ENCODE results near the gene XPR1.

XPR1 gene

DNA sequence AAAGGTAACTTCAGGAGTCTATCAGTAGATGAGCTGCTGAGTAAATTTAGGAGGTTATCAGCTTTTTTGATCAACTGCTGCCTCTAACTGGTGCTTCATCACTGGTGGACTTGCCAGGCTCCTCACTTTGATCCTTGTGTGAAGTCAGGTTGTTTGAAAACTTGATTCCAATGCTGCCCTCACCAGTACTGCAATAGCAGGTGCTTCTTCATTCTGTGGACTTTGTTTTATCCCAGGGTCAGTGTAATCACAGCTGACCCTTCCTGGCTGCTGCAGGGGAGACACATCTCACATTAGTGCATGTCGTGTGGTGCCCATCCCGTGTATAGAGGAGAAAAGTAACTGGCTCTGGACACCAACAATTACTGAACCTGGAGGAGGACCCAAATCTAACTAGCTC is 260.9 kb downstream of the XPR1 start:
- no peak for DNase-seq (ENCODE audit: low spot score)

DNA sequence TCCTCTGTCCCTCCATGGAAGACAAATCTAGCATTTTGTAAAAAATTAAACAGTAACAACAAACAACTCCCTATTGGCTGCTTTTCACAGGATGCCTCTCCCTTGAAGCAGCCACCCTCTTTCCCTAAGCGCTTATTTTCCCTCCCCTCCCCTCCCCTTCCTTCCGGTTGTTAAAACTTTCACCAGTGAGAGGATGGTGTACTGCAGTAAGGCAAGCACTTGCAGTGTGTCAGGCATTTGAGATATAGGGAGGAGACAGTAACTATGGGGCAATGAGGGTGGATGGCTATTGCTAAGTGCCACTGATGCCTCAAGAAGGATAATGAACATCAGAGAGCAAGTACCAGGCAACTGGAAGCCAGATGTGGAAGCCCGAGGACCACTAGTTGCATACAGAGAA is 261.8 kb downstream of the XPR1 start:
- DNase-seq (ENCODE audit: low spot score): no peak

DNA sequence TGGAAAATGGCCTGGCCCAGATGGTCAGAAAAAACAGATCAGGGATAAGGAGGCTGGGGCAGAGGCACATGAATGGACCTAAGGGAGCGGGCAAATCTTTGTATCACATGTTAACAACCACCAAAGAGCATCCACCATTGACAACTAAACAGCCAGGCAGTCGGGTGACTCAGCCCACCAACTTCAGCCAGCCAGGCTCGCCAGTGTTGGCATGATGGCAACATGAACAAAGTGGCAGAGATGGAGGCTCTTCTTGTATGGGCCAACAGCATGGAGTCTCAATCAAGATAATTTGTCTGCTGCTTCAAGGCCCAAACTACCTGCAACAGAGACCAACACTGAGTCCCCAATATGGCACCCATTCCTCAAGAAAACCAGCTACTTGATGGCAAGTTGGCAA is 264.3 kb downstream of the XPR1 start:
- no peak for DNase-seq (ENCODE audit: low spot score)

DNA sequence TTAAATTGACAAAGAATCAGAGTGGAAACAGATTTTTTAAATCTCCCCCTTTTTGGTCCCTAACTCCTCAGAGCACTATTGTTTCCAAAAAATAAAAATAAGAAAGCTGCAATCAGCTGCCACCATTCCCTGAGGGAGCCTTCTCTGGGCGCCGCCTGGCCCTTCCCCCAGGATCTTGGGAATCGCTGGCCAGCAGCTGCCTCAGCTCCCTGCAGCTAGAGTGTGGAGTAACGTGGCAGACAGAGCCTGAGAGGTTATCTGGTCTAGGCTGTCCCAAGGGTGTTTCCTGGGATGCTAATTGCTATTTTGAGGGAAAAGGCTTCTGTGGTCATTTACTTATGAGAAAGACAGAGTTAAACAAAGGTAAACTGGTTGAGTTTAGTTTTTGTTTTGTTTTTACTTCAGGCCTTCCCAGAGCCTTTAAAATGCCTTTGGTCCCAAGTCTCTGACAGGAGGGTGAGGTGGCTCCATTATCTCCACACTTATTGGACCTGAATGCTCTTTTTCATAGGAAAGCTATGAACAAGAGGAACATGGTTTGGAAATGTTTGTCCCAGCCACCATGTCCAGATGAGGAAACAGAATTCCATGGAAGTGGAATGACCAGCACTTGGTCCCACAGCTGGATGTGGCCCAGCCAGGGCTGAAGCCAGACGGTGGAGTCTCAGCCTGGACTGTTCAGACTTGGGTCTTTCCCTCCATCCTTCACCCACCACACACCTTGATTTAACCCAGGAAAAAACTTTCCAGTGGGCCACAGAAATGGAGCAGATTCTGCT is 266.8 kb downstream of the XPR1 start:
- DNase-seq (ENCODE audit: low spot score): no peak

DNA sequence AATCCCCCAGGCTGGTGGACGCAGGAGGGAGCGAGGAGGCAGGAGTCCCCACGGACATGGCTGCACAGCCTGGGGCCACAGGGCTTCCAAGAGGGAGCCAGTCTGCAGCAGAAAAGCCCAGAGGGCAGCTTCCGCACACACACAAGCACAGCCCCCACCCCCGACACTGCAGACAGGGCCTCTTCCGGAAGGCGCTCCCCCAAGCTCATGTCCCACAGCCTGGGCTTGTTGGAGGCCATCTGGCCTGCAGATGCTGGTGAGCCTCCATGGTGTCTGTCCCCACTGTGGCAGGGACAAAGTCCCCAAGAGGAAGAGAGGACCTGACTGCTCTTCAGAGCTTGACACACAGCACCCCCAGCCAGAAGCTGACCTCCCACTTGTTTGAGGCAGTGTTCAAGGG is 267.4 kb downstream of the XPR1 start:
- no peak for DNase-seq (ENCODE audit: low spot score)

DNA sequence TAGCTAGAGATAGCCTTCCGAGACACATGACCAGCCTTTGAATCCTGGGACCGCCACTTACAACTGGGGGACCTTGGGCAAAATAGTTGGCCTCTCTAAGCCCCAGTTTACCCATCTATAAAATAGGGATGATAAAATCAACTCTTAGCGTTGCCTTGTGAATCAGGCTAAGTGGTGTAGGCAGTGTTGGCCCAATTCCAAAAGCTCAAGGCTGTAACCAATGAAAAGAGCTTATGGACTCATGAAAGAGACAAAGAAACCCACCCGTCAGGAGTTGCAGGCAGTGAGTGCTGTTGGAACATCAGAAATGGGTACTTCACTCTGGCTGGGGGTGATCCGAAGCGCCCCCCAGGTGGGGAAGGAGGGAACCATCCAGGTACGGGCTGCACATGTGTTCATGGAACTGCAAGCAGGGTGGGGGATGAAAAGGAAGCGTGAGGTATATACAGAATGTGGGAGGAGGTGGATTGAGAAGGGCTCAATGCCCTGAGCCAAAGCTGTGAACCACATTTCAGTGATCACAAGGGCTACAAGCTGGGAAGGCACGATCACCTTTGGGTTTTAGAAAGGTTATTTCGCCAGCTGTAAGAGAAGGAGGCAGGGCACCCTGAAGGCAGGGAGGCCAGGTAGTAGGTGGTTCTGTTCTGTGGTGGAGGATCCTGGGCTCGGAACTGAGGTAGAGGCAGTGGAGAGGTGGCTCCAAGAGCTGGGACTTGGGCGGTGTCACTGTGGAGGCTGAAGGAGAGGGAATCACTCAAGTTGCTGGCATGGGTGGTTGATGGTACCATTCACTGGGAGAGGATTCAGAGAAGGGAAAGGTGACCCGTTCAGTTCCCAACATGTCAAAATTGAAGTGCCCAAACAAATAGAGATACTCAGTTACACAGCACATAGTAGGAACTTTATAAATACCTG is 269.5 kb downstream of the XPR1 start:
- DNase-seq (ENCODE audit: low spot score): no peak

DNA sequence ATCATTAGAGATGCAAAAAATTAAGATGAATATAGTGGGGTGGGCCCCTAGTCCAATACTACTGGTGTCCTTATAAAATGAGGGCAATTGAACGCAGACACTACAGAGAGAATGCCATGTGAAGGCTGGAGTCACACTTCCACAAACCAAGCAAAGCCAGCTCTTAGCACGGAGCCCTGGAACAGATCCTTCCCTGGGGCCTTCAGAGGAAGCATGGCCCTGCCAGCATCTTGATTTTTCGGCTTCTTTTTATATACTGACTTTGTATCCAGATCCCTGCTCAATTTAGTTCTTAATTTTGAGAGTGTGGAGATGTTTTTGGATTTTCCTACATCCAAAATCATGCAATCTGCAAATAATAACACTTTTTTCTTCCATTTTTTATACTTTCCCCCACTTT is 270.7 kb downstream of the XPR1 start:
- DNase-seq (ENCODE audit: low spot score): no peak

DNA sequence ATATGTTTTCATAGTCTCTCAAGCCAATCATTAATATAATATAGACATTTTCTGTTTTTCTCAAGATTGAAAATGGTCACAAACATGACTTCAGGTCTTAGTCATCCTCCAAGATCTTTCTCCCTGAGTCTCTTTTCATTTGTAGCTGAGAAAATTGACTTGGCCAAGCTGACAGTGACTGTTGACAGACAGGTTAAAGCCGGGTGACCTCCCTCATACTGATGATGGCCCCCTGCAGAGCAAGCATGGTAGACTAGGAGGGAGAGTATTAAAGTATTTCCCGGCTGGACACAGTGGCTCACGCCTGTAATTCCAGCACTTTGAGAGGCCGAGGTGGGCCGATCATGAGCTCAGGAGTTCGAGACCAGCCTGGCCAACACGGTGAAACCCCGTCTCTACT is 274.1 kb downstream of the XPR1 start:
- no peak for DNase-seq (ENCODE audit: low spot score)

DNA sequence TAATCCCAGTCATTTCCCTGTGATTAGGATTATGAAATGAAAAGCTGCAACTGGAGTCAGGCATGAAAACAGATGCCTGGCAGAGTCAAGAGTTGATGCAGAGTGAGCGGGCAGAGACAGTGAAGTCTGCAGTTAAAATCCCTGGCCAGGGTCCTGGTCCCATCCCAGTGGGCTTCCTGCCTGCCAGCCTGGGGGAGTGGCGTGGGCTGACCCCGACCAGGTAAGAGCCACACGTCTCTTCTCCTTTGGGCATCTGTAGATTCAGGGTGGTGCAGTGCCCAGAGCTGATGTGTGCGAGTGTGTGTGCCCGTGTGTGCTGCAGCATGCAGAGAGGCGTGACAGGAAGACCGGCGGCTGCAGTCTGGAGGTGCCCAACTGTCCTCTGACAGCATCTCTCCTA is 274.7 kb downstream of the XPR1 start:
- no peak for DNase-seq (ENCODE audit: low spot score)

DNA sequence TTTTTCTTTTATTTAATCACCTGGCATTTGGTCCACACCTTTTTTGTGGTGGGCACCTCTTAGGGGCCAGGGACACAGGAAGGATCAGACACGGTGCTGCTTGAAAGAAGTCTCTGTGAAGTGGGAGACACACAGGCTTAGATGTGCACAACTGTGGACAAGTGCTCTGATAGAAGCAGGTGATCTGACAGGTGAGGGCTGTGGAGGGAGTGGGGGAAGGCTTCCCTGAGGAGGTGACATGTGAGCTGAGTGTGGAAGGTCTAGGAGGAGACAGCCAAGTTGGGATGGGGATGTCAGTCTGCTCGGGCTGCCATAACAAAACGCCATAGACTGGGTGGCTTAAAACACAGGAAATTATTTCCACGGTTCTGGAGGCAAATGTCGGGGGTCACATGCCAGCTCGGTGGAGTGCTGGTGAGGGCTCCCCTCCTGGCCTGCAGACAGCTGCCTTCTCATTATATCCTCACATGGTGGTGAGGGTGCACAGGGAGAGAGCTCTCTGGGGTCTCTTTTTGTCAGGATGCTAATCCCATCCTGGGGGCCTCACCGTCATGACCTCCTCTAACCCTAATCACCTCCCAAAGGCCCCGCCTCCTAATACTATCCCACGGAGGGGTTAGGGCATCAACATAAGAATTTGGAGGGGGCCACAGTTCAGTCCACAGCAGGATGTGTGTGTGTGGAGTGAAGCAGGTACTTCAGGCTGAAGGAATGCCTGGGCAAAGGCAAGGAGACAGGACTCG is 275.7 kb downstream of the XPR1 start:
- DNase-seq (ENCODE audit: low spot score): no peak

DNA sequence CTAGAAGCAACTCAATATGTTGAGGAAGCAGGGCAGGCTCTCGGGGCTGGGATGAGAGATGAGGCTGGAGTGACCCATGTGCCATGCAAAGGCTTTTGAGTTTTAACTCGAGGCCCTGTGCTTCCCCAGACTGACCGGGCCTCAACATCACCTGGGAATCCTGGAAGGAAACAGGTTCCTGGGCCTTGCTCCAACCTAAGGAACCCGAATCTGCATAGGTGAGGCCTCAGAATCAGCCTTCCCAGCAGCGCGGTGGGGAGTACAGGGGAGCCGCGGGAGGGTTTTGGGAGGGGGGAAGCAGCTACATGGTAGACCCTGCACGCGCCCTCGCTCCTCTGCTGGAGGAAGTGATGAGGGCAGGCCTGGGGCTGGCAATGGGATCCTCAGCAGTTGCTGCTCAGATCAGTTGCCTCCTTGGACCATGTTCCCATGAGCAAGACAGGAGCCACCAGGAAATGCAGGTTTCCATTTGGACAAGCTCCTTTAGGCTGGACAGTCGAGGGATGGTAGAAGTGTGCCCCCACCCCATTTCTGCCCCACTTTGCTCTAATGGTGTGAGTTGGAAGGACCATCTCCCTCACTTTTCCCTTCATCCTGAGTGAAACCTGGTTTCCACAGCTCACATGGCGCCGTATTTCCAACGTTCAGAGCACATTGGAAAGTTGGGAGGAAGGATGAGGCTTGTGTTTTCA is 276.4 kb downstream of the XPR1 start:
- DNase-seq (ENCODE audit: low spot score): no peak

DNA sequence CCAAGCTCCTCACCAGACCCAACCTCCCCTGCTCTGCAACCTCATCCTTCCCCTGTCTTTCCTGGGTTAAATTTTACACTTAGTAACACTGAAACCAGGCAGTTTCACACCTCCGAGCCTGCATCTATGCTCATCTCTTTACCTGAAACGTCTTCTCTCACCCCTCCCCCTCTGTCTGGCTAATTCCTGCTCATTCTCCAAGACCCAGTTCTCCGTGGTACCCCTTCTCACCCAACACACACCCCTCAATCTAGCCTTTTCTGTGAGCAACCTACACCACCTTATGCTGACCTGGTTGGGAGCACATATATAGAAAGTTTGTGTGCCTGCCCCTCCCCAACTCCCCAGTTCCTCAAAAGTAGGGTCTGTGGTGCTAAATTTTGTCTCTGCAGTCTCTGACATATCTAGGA is 277.2 kb downstream of the XPR1 start:
- no peak for DNase-seq (ENCODE audit: low spot score)

DNA sequence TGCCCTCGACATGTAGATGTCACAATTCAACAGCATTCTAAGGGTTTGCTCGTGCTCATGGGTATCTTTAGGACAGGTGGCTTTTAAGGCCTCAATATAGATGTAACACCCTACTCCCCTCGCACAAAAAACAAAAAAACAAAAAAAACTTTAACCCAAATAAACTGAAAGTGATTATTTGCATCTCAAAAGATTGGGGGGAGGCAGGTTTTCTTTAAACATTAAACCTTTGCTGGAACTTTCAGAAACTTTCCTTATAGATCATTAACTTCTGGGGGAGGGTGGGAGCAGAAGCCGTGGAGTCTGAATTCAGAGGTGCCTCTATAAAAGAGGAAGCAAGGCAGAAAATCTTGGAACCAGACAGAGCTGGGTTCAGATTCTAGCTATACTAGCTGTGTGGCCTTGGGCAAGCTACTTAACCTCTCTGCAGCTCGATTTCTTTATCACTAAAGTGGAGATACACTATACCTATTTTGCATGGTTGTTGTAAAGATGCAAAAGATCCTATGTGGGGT is 277.7 kb downstream of the XPR1 start:
- DNase-seq (ENCODE audit: low spot score): no peak

DNA sequence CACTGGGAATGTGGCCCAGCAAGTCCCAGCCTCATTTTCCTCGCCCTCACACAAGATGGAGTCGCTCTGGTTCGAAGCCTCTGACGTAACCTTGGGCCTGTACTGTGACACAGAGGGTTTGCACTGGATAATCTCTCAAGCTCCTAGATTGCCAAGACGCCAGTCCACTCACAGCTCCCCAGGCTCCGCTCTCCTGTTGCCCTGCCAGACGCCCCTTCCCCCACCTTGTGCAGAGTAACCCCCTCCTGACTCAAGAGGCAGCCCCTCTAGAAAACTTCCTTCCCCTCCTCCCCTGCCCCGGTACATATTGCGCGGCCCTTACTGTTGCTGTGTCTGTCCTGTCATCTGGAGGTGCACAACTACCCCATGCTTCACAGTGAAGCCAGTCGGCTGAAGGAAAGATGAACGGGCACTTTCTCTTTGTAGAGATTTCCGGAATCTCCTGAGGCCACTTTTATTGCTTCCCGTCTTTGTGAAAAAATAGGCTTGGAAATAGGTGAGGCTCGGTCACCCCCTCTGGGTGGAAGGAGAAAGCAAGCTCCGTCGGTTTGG is 279.9 kb downstream of the XPR1 start:
- DNase-seq (ENCODE audit: low spot score): no peak

DNA sequence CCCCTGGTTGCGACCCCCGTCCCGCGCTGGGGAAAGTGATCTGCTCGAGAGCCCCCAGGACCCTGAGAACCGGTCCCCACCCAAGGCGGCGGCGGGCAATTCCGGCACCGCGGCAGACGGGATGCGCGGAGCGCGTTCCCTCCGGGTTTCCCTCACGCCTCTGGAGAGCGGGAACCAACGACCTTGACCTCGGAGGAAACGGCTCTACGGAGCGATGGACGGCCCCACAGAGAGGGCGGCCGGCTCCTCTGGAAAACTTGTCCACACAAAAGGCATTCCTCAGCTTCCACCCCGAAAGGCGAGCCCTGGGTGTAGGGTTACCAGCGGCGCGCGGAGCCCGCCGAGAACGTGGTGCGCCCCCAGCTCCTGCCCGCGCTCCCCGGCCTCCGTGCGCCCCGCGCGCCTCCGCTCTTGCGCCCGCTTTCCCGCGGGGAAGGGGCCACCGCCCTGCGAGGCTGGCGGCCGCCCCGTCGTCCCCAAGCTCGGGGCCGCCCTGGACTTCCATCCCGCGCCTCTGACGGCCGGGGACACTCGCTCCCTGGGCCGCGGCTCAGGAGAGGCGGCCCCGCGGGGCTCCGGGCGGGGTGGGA is 280.5 kb downstream of the XPR1 start:
- DNase-seq (ENCODE audit: low spot score): no peak

DNA sequence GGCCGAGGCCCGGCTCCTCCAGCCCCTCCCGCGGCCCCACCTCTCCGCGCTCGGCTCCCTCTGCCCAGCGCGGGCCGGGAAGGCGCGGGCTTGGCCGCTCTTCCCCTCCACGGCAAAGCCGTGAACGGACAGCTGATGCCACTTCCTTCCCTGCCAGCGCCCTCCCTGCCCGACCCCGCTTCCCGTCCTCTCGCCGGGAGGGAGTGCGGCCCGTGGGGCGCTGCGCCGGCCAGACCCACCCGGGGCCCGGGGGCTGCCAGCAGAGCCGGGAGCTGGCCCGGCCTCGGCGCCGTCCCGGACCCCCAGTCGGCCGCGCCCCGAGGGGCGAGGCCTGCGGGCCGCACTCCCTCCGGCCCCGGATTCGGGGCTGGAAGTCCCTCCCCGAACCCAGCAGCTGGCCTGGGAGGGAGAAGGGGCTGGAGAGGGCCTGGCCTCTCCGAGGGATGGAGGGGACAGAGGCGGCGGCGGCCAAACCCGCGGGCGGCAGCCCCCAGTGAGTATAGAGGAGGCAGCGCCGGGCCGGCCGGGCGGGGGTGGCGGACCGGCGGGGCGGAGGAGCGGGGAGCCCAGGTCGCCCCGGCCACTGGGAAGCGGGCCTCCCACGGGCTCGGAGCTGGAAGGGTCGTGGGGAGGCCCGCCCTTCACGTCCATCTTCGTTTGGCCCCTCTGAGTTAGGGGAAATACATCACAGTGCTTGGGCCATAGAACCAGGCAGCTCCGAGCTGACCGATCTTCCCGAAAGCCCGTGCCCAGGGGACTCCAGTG is 281.2 kb downstream of the XPR1 start, which contains the start of gene KIAA1614:
KIAA1614 (plus strand) TSS at position 97 of the 765 bp plus-strand sequence; CDS start at position 444, 347 bp downstream.
- no peak for DNase-seq (ENCODE audit: low spot score)

DNA sequence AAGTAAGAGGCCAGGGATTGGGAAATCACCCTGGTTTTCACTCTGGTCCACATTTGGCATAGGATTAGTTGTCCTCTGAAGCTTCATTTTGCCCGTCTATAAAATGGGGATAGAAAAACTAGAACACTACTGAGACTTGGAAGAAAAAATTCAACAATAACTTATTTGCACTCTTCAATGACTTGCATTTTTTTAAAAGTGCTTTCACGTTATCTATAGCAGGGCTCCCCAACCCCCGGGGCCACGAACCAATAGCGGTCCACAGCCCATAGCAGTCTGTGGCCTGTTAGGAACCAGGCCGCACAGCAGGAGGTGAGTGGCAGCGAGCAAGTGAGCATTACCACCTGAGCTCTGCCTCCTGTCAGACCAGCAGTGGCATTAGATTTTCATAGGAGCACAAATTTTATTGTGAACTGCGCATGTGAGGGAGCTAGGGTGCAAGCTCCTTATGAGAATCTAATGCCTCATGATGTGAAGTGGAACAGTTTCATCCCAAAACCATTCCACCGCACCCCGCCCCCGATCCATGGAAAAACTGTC is 283.7 kb downstream of the XPR1 start:
- no peak for DNase-seq (ENCODE audit: low spot score)

DNA sequence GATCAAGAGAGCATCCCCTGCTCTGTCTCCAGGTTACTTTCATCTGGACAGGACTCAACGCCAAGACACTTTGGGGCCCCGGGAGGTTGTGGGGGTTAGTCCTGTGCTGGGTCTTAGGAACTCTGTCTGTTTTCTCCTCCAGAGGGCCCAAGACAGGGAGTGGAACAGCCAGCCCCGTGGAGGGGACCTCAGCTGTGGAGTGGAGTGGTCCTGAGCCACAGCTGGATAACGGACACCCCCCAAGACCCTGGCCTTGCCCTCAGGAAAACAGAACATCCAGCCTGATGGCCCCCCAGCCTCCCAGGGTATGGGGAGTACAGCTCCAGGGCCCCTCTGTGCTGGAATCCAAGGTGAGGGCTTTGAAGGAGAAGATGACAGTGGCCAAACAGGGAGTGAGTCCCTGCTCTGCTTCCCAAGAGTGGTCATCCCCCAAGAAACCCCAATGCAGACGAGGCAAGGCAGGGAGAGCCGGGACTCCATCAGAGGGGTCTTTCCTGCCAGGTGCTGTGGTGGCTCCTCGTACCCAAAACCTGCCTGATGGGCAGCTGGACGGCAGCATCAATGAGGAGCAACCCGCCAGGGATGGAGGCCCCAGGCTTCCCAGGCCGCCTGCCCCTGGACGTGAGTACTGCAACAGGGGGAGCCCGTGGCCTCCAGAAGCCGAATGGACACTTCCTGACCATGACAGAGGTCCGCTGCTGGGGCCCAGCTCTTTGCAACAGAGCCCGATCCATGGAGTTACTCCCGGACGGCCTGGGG is 284.4 kb downstream of the XPR1 start:
- DNase-seq (ENCODE audit: low spot score): no peak

DNA sequence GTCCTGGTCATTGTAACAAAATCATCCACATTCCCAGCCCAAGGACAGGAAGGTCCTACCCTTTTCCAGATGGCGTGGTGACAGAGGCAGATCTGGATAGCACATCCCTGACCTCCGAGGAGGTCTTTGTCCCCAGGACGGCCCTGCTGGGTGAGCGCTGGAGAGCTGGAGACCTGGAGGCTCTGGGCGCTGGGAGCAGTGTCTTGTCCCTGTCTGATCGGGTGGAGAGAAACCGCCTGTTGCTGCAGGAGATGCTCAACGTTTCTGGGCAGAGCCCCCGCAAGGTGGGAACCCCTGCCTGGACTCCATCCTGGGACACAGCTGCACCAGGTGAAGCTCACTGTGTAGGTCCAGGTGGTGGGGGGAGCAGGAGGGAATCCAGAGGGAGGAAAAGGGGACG is 284.9 kb downstream of the XPR1 start:
- DNase-seq (ENCODE audit: low spot score): no peak
